Measurements from ENCODE around the gene COBLL1.

The COBLL1 gene

DNA sequence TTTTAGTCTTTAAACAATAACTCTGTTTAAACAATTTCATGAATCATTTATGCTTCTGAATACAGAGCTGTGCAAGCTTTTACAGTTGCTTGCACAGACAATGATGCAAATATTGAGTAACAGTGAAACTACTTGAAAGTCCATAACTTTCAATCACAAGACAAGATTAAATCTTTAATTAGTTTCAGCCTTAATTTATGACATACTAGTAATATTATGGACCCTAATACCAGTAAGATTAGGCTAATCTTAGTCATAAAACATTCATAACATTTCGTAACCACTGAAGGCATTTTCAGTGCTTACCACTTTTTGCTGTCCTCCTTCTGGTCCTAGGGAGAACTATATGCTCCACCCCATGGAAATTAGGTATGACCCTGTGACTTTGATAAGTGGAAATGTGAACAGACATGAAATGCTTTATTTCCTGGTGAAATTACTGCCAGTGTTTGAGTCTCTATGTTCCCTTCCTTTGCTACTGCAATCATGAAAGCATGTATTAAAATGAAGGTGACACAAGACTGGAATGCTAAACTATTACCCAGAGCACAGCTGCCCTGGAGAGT, 1.8 kb upstream of the COBLL1 start:
- TF ChIP-seq, protein P1, sequence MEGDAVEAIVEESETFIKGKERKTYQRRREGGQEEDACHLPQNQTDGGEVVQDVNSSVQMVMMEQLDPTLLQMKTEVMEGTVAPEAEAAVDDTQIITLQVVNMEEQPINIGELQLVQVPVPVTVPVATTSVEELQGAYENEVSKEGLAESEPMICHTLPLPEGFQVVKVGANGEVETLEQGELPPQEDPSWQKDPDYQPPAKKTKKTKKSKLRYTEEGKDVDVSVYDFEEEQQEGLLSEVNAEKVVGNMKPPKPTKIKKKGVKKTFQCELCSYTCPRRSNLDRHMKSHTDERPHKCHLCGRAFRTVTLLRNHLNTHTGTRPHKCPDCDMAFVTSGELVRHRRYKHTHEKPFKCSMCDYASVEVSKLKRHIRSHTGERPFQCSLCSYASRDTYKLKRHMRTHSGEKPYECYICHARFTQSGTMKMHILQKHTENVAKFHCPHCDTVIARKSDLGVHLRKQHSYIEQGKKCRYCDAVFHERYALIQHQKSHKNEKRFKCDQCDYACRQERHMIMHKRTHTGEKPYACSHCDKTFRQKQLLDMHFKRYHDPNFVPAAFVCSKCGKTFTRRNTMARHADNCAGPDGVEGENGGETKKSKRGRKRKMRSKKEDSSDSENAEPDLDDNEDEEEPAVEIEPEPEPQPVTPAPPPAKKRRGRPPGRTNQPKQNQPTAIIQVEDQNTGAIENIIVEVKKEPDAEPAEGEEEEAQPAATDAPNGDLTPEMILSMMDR (IDR thresholded peaks at IDR 0.05; ENCODE audit: low read depth, low read length, missing control alignments): no peak
- no peak for DNase-seq (ENCODE audit: extremely low read depth, low read depth)
- no peak overlapping the region for H3K4me3 ChIP-seq (replicated peaks; ENCODE audit: low read depth, low read length)

DNA sequence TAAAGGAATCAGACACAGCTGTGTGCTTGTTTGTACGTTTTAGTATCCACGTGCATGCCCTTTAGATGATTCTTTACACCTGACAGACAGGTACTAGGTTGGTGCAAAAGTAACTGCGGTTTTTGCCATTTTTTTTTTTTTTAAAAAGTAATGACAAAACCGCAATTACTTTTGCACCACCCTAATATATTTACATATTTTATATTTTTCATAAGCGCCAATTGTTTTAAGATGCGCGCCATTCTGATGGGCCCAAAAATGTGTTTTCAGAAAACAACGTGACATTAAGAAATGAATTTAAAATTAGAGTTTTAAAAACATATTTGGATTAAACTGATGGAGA, 972 bp upstream of the COBLL1 start:
- H3K4me3 ChIP-seq (replicated peaks; ENCODE audit: low read depth, low read length): peak overlapping the region; percentile 80
- no peak for DNase-seq (ENCODE audit: extremely low read depth, low read depth)
- TF ChIP-seq, protein P1 (IDR thresholded peaks at IDR 0.05; ENCODE audit: low read depth, low read length, missing control alignments): no peak

DNA sequence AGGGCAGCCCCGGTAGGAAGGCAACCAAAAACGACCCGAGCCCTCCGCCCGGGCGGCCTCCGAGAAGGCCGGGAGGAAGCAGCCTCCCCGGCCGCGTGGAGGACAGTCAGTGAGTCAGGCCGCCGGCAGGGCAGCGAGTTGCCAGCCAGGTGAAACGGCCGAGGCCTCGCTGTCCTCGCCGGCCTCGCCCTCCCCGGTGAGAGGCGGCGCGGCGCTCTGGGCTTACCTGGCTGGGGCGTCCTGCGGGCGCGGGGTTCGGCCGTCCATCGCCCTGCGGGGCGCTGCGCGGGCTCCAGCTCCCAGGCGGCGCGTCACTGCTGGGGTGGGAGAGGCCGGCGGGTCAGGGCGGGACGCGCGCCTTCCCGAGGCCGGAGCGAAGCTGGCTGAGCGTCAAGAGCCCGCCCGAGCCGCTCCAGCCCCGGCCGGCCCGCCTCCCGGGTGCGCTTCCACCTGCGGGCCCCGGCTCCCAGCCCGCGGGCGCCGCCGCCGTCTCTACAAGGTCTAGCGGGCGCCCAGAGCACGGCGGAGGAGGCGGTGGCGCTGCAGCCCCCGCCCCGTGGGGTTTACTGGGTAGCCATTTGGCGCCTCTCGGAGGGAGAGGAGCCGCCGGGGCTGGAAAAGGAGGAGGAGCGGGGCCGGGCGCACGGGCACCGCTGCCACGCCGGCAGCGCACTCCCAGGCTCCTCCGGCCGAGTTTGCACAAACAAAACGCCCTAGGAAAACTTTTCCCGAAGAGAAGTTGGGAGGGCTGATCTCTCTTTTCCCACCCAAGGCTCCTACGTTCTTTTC, 499 bp downstream of the COBLL1 start:
- no peak for DNase-seq (ENCODE audit: extremely low read depth, low read depth)
- TF ChIP-seq, protein P1 (IDR thresholded peaks at IDR 0.05; ENCODE audit: low read depth, low read length, missing control alignments): no peak
- H3K4me3 ChIP-seq (replicated peaks; ENCODE audit: low read depth, low read length): peak overlapping the region; percentile 80

DNA sequence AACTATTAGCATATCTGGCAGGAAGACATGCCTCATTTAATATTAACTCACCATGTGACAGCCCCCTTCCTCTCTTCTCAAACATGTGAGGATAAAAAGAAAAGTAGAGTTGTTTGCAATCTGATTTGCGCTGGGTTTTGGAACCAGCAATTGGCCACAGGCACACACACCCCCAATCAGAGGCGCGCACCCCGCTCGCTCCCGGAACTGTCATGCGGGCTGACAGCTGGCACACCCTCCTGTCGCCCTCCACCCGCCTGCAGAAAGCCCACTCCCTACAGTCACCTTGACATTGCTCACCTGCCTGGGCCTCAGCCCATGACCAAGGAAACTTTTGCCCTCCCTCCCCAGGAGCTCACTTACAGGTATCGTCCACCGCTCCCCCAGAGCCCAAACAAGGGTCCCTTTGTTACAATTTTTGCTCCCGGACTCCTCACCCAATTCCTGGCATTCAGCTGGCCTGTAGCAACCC, 1.1 kb downstream of the COBLL1 start:
- H3K4me3 ChIP-seq (replicated peaks; ENCODE audit: low read depth, low read length): peak overlapping the region; percentile 80
- TF ChIP-seq, protein P1 (IDR thresholded peaks at IDR 0.05; ENCODE audit: low read depth, low read length, missing control alignments): no peak
- no peak for DNase-seq (ENCODE audit: extremely low read depth, low read depth)

DNA sequence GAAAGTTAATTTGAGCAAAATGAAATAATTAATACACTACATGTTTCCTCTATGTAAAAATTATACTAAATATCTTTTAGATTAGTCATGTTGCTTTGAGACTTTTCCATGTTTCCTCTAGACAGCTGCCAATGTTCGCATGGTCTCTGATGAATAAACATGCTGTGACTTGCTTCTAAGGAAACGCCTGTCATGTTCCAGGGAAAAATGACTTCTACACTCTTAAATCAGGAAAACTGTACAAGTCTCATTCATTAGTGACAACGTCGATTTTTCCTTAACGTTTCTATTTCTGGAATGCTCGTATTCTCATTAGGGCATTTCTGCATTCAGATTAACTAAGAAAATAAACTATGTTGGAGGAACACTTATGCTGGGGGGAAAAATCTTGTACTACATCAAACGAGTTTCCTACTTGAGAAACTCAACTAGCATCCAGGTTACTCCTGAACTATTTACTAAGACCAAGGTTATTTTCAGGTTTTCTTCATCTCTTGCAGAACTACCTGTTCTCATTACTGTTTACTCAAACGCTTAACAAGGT, 1.6 kb downstream of the COBLL1 start:
- H3K4me3 ChIP-seq (replicated peaks; ENCODE audit: low read depth, low read length): peak overlapping the region; percentile 80
- no peak for DNase-seq (ENCODE audit: extremely low read depth, low read depth)
- TF ChIP-seq, protein P1 (IDR thresholded peaks at IDR 0.05; ENCODE audit: low read depth, low read length, missing control alignments): no peak

DNA sequence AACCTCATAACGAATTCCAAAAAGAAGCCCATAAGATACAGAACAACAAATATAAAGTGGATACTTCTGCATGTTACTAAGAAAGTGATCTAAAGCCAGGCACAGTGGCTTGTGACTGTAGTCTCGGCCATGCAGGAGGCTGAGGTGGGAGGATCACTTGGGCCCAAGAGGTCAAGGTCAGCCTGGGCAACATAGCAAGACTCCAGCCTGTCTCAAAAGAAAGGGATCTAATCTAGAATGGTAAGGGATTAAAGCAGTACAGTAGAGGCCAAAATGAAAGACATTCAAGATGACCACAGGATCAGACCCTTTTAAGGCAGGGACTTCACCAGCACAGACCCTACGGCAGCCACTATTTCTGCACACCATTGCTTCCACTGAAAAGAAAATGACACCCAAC, 3.8 kb downstream of the COBLL1 start:
- TF ChIP-seq, protein P1 (IDR thresholded peaks at IDR 0.05; ENCODE audit: low read depth, low read length, missing control alignments): no peak
- no peak for DNase-seq (ENCODE audit: extremely low read depth, low read depth)
- no peak overlapping the region for H3K4me3 ChIP-seq (replicated peaks; ENCODE audit: low read depth, low read length)
